Rectal smooth muscle tissue (tissue), 1 donor: ENCODE measurements around the gene NTRK3.

Experiments used
- H3K27ac ChIP-seq: one replicate; pipeline ENCODE4 v1.7.0; 2013; ENCODE audit warnings: low read depth, low read length, inconsistent platforms
- H3K27me3 ChIP-seq: one replicate; pipeline ENCODE4 v1.7.0; 2013; ENCODE audit warnings: low read length; ENCODE audit not compliant: control insufficient read depth, insufficient read depth
- H3K36me3 ChIP-seq: one replicate; pipeline ENCODE4 v1.7.0; 2013; ENCODE audit warnings: low read length; ENCODE audit not compliant: control insufficient read depth, insufficient read depth
- H3K4me1 ChIP-seq: one replicate; pipeline ENCODE4 v1.7.0; 2013; ENCODE audit warnings: low read length; ENCODE audit not compliant: control insufficient read depth, insufficient read depth
- H3K4me3 ChIP-seq: one replicate; pipeline ENCODE4 v1.7.0; 2013; ENCODE audit warnings: low read length
- H3K9ac ChIP-seq: one replicate; pipeline ENCODE4 v1.7.0; 2013; ENCODE audit warnings: low read length

NTRK3 gene

GRCh38 chr15:88006146-88006545 lies 250.4 kb downstream of the NTRK3 start:
- Histone ChIP-seq H3K4me3 (no peak overlapping the region), H3K36me3 (no peaks in the 10 kb centered on the region), H3K27ac (no peak overlapping the region), H3K4me1 (no peaks in the 10 kb centered on the region), H3K9ac (no peak overlapping the region), H3K27me3 (no peaks in the 10 kb centered on the region)

- H3K4me3 ChIP-seq = no peak overlapping the region
- no peak overlapping the region for H3K9ac ChIP-seq
- H3K27ac ChIP-seq = no peak overlapping the region
- H3K27me3 ChIP-seq = no peaks in the 10 kb centered on the region
- H3K36me3 ChIP-seq = no peaks in the 10 kb centered on the region
- H3K4me1 ChIP-seq = no peaks in the 10 kb centered on the region
These were observed 252.1 kb downstream of the NTRK3 start for GRCh38 chr15:88004399-88004798.

GRCh38 chr15:88003541-88004327 lies 252.8 kb downstream of the NTRK3 start:
- Histone ChIP-seq H3K4me1 (no peaks in the 10 kb centered on the region), H3K27ac (no peak overlapping the region), H3K27me3 (no peaks in the 10 kb centered on the region), H3K36me3 (no peaks in the 10 kb centered on the region), H3K4me3 (no peak overlapping the region), H3K9ac (no peak overlapping the region)

GRCh38 chr15:88002706-88003105 lies 253.8 kb downstream of the NTRK3 start:
- Histone ChIP-seq H3K36me3 (no peaks in the 10 kb centered on the region), H3K4me3 (no peak overlapping the region), H3K9ac (no peak overlapping the region), H3K27ac (no peak overlapping the region), H3K4me1 (no peaks in the 10 kb centered on the region), H3K27me3 (no peaks in the 10 kb centered on the region)

- Histone ChIP-seq H3K4me1 (no peaks in the 10 kb centered on the region), H3K27me3 (no peaks in the 10 kb centered on the region), H3K4me3 (no peak overlapping the region), H3K9ac (no peak overlapping the region), H3K36me3 (no peaks in the 10 kb centered on the region), H3K27ac (no peak overlapping the region)
These were observed 257.9 kb downstream of the NTRK3 start for GRCh38 chr15:87998630-87999029.

GRCh38 chr15:87986776-87987175 lies 269.8 kb downstream of the NTRK3 start:
- Histone ChIP-seq H3K36me3 (no peaks in the 10 kb centered on the region), H3K27me3 (no peaks in the 10 kb centered on the region), H3K9ac (no peak overlapping the region), H3K4me3 (no peak overlapping the region), H3K27ac (no peak overlapping the region), H3K4me1 (no peaks in the 10 kb centered on the region)

- Histone ChIP-seq H3K27ac (no peak overlapping the region), H3K36me3 (no peaks in the 10 kb centered on the region), H3K4me1 (no peaks in the 10 kb centered on the region), H3K4me3 (no peak overlapping the region), H3K27me3 (no peaks in the 10 kb centered on the region), H3K9ac (no peak overlapping the region)
These were observed 271.1 kb downstream of the NTRK3 start for GRCh38 chr15:87985451-87985850.

GRCh38 chr15:87981969-87982368 lies 274.6 kb downstream of the NTRK3 start:
- H3K27me3 ChIP-seq = no peaks in the 10 kb centered on the region
- H3K4me1 ChIP-seq = no peaks in the 10 kb centered on the region
- H3K4me3 ChIP-seq = no peak overlapping the region
- H3K9ac ChIP-seq = no peak overlapping the region
- H3K27ac ChIP-seq = no peak overlapping the region
- no peaks in the 10 kb centered on the region for H3K36me3 ChIP-seq

- Histone ChIP-seq H3K9ac (no peak overlapping the region), H3K4me1 (peaks cover 3% of the 10 kb centered on the region), H3K36me3 (no peaks in the 10 kb centered on the region), H3K4me3 (no peak overlapping the region), H3K27me3 (no peaks in the 10 kb centered on the region), H3K27ac (no peak overlapping the region)
These were observed 278.6 kb downstream of the NTRK3 start for GRCh38 chr15:87977907-87978306.

GRCh38 chr15:87976552-87976951 lies 280.0 kb downstream of the NTRK3 start:
- no peaks in the 10 kb centered on the region for H3K27me3 ChIP-seq
- H3K9ac ChIP-seq = no peak overlapping the region
- H3K4me1 ChIP-seq = peaks cover 3% of the 10 kb centered on the region

GRCh38 chr15:87973501-87974215 lies 282.9 kb downstream of the NTRK3 start:
- H3K4me1 ChIP-seq = peaks cover 3% of the 10 kb centered on the region
- no peaks in the 10 kb centered on the region for H3K36me3 ChIP-seq
- no peak overlapping the region for H3K9ac ChIP-seq
- no peak overlapping the region for H3K27ac ChIP-seq
- H3K4me3 ChIP-seq = no peak overlapping the region
- no peaks in the 10 kb centered on the region for H3K27me3 ChIP-seq

More at GRCh38 chr15:87976552-87976951, 280.0 kb downstream of the NTRK3 start:
- Histone ChIP-seq H3K36me3 (no peaks in the 10 kb centered on the region), H3K27ac (no peak overlapping the region), H3K4me3 (no peak overlapping the region)

GRCh38 chr15:87971076-87971475 lies 285.5 kb downstream of the NTRK3 start:
- Histone ChIP-seq H3K36me3 (no peaks in the 10 kb centered on the region), H3K9ac (no peak overlapping the region), H3K4me3 (no peak overlapping the region), H3K27ac (no peak overlapping the region), H3K4me1 (peaks cover 3% of the 10 kb centered on the region), H3K27me3 (no peaks in the 10 kb centered on the region)

GRCh38 chr15:87967951-87968350 lies 288.6 kb downstream of the NTRK3 start:
- H3K27ac ChIP-seq = no peak overlapping the region
- H3K4me3 ChIP-seq = no peak overlapping the region
- H3K27me3 ChIP-seq = no peaks in the 10 kb centered on the region
- H3K9ac ChIP-seq = no peak overlapping the region
- no peaks in the 10 kb centered on the region for H3K4me1 ChIP-seq
- H3K36me3 ChIP-seq = no peaks in the 10 kb centered on the region
